AG09309 (cell line): ENCODE measurements around the gene KCNH3.

Experiments
- DNase-seq: peaks from one replicate; pipeline ENCODE4 v3.0.0-alpha.2; 2010; ENCODE audit warnings: low read depth
- H3K4me3 ChIP-seq: 2 replicates; pipeline ENCODE4 v1.5.1; 2011; ENCODE audit warnings: mild to moderate bottlenecking, low read depth, low read length, moderate library complexity; ENCODE audit not compliant: control insufficient read depth
- TF ChIP-seq, protein P1 (sequence below): IDR thresholded peaks from 2 replicates; pipeline ENCODE4 v1.5.1; 2011; ENCODE audit warnings: mild to moderate bottlenecking, low read depth, low read length, inconsistent platforms; ENCODE audit not compliant: insufficient read depth, control insufficient read depth; ENCODE audit errors: missing control alignments

KCNH3 gene

DNA sequence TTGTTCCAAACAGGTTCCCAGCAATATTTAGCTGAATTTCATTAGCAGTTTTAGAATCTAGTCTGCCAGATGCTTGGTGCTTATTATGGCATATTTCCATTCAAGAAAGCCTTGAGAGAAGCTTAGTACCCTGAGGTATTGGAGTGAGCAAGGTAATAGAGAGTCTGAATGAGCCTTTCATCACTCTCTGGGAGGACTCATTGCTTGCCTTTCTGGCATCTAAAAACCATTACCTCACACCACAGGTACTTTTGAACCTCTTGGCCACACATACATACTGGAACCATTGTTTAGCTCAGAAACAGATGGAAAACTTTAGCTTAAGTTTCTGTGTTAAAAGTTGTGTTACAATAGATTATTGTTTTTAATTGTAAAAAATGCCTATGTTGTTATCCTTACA lies 27.4 kb upstream of the KCNH3 start:
- DNase-seq = no peak
- no peak overlapping the region for H3K4me3 ChIP-seq
- TF ChIP-seq, protein P1, sequence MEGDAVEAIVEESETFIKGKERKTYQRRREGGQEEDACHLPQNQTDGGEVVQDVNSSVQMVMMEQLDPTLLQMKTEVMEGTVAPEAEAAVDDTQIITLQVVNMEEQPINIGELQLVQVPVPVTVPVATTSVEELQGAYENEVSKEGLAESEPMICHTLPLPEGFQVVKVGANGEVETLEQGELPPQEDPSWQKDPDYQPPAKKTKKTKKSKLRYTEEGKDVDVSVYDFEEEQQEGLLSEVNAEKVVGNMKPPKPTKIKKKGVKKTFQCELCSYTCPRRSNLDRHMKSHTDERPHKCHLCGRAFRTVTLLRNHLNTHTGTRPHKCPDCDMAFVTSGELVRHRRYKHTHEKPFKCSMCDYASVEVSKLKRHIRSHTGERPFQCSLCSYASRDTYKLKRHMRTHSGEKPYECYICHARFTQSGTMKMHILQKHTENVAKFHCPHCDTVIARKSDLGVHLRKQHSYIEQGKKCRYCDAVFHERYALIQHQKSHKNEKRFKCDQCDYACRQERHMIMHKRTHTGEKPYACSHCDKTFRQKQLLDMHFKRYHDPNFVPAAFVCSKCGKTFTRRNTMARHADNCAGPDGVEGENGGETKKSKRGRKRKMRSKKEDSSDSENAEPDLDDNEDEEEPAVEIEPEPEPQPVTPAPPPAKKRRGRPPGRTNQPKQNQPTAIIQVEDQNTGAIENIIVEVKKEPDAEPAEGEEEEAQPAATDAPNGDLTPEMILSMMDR = no peak

DNA sequence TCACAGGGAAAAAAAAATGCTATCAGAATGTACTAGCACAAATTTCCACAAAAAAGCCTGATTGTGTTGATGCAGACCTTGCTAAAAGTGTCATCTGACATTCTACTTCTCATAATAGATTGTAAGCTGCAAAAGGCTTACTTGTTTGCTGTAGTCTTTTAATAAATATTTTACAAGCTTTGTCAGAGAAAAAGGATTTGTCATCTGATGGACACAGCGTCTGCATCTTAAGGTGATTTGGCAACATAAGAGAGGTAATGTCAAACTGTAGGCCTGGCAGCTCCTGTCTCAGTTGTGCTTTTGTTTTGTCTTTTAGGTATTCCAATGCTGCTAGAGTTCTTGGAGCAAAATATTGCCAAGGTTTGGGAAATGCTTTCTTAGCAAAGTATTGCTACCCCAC lies 26.3 kb upstream of the KCNH3 start:
- DNase-seq = no peak
- TF ChIP-seq, protein P1 = no peak
- H3K4me3 ChIP-seq = no peak overlapping the region

DNA sequence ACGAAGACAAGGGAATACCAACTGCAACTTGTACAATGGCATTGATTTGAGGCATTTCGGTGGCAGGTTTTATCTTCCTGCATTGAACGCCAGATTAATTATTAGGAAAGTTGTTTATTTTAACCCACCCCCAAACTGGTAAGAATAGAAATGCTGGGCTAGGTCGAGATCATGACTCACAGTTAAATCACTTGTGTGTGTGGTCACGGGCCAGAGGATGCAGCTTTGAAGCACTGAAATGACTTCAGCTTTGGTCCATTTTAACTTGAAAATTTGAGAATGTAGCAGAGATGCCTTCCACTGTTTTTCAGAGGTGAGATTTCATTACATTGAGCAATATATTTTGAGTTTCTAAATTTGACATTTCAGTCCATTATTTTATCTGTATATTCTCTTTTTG lies 23.6 kb upstream of the KCNH3 start:
- TF ChIP-seq, protein P1 = no peak
- peak; percentile 18 for DNase-seq
- no peak overlapping the region for H3K4me3 ChIP-seq

DNA sequence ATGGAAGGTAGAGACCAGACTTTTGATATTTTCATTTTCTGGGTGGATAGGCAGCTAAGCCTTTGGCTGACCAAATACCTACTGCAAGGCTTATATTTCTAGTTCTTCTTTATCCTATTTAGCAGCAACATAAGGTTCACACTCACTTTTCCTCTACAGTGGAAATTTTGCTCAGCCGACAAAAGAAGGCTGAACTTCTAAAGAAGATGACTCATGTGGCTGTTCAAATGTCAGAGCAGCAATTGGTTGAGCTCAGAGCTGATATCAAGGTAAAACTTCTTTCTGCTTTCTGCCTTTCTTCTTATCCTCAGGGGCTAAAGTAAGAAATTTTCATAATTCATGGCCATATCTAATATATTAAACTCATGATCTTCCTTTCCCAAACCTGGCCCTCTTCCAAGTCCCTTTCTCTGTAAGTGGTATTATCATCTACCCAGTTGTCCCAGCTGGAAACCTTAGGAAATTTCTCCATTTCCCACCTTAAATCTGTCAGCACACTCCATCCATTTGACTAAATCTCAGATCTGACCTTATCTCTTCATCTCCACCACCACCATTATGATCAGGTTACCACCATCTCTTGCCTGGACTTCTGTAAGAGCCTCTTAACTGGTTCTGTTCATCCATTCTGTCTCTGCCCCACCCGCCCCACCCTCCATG lies 19.8 kb upstream of the KCNH3 start:
- no peak for DNase-seq
- H3K4me3 ChIP-seq = no peak overlapping the region
- TF ChIP-seq, protein P1 = no peak

DNA sequence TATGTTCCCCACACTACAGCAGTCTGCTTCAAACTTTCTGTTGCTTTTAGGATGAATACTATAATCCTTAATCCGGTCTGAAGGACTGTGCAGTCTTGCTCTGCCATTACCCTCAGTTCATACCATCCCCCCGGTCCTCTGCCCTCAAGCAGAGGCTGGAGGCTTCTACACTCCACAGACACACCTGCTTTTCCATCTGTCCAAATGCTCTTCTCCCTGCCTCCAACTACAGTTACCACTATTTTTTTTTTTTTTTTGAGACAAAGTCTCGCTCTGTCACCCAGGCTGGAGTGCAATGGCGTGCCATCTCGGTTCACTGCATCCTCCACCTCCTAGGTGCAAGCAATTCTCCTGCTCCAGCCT lies 19.3 kb upstream of the KCNH3 start:
- TF ChIP-seq, protein P1 = no peak
- no peak for DNase-seq
- H3K4me3 ChIP-seq = no peak overlapping the region

DNA sequence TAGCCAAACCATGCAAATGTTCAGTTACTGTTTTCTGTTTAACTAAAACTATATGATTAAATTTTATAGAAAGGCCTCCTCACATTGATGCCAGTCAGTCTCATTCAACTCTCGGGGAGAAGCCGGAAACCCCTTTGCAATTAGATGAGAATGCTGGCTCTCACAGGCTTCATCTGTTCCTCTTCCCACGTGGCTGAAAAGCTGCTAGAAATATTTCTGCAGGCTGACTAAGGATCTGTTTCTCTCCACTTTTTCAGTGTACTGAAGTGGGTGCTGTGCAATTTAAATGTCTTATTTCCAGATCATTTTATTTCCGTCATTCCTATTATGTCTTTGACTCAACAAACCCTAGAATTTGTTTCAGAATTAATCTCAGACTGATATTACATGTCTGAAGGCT lies 17.4 kb upstream of the KCNH3 start:
- no peak for DNase-seq
- TF ChIP-seq, protein P1 = no peak
- H3K4me3 ChIP-seq = no peak overlapping the region
